ENCODE measurements around the gene COP1.
"Not testable (repeated sequence)": the region's sequence is repeated elsewhere in the genome, so short reads cannot be mapped to it uniquely, and the experiment has no call there.

The COP1 gene

DNA sequence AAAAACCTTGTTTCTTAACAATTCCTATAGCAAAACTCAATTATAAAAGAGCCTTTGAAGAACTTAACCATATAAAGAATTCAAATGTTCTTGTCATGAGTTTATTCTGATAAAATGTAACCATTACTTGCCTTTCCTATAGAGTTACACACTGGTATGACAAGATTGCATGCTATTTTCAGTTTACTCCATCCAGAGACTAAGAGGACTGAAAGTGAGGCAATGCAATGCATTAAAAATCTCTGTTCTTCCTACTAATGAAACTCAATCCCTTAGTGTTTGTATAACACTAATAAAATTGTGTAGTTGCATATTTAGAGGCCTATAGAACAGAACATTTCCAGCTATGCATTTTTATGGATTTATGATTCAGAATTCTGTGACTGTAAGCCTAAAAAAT is 88.1 kb downstream of the COP1 start:
- no peak for DNase-seq

GRCh38 chr1:176111835-176112234 is 95.3 kb downstream of the COP1 start:
- no peak for DNase-seq

DNA sequence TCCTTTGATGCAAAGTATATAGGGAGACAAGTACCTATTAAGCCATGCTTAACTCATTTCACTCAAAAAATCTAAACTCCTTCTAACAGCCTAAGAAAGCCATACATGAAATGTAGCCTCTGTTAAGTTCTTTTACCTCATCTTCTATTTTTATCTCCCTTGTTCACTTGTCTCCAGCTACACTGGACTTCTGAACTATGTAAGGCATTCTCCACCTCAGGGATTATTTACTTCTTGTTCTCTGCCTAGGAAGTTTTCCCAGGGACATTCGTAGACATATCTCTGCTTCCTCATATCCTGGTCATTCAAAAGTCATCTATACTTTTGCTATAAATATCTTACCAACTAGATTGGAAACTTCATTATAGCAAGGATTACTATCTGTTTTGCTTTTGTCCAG is 96.9 kb downstream of the COP1 start:
- DNase-seq = no peak

DNA sequence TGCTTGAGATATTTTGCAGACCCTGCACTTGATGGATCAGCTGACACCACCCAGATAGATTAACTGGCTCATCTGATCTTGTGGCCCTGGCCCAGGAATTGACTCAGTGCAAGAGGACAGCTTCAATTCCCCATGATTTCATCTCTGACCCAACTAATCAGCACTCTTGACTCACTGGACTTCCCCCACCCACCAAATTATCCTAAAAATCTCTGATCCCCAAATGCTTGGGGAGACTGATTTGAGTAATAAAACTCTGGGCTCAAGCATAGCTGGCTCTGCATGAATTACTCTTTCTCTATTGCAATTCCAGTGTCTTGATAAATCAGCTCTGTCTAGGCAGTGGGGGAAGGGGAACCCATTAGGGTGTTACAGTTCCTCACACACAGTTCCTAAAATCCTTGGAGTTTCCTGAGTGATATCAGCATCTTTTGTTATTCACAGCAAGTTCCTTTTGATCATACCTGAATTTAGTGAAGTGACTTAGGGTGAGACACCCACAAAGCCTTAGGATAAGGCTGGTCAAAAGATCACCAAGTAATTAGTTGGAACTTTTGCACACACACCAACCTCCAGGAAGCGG is 104.2 kb downstream of the COP1 start:
- DNase-seq = no peak

- DNase-seq = no peak
Observed at GRCh38 chr1:176101951-176102642, 105.0 kb downstream of the COP1 start.

- DNase-seq = no peak
Observed at GRCh38 chr1:176098560-176098959, 108.5 kb downstream of the COP1 start.

DNA sequence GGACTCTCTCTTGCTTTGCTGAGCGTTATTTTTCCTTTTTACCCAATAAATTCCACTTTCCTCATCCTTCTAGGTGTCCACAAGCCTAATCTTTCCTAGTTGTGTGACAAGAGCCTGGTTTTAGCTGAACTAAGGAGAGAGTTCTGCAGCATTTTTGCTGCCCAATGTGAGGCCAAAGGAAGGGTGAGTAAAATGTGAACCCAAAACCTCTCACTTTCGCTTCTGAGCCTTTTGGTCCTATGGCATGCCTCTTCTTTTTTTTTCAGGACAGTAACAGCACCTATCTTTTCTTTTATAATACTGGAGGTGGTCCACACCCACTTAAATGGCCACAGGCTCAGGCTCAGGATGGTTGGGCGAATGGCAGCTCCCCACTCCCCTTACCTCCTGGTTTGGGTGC is 111.1 kb downstream of the COP1 start:
- DNase-seq = no peak

DNA sequence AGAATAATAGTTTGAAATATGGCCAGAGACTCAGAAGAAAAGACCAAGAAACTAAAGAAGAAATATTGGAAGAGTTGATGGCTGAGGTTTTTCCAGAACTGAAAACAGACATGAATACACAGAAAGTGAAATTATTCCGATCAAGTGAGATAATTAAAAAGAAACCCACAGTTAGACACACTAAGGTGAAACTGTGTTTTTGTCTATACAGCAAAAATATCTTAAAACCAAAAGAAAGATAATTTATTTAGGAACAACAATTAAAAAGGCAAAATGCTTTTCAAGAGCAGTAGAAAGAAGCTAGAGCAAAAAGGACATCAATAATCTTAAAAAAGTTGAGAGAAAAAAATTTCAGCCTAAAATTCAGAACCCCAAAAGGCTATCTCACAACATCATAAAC is 116.3 kb downstream of the COP1 start:
- no peak for DNase-seq

GRCh38 chr1:176087746-176088145 is 119.3 kb downstream of the COP1 start:
- DNase-seq = not testable (repeated sequence)

GRCh38 chr1:176073524-176074157 is 133.4 kb downstream of the COP1 start:
- DNase-seq = no peak

DNA sequence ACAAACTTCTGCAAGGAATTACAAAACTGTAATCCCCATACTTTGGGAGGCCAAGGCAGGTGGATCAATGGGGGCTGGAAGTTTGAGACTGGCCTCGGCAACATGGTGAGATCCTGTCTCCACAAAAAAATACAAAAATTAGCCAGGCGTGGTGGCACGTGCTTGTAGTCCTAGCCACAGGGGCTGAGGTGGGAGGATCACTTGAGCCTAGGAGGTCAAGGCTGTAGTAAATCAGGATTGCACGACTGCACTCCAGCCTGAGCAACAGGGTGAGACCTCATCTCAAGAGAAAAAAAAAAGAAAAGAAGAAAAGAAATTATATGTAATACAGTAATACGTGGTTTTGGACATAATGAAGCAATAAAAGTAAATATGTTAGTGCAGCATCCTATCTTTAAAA is 138.2 kb downstream of the COP1 start:
- no peak for DNase-seq

- no peak for DNase-seq
Observed at GRCh38 chr1:176068256-176068655, 138.8 kb downstream of the COP1 start.

GRCh38 chr1:176066709-176067108 is 140.4 kb downstream of the COP1 start:
- DNase-seq = no peak

- no peak for DNase-seq
Observed at GRCh38 chr1:176058686-176059085, 148.4 kb downstream of the COP1 start.

DNA sequence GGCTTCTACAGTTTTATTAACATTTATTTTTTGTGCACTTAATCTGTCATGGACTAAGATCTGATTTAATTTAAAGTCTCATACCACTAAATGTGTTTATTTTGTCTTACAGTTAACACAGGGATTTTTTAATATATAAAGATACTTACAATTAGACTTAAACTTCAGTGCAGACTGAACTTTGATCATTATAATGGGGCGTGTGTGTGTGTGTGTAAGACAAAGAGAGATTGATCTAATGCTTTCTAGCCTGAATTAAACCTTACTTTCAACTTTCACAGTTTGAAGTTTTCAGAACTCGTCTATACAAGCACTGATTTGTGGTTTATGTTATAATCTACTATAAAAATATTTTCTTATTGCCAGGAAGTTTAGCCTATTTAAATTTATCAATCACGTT is 150.8 kb downstream of the COP1 start:
- no peak for DNase-seq

DNA sequence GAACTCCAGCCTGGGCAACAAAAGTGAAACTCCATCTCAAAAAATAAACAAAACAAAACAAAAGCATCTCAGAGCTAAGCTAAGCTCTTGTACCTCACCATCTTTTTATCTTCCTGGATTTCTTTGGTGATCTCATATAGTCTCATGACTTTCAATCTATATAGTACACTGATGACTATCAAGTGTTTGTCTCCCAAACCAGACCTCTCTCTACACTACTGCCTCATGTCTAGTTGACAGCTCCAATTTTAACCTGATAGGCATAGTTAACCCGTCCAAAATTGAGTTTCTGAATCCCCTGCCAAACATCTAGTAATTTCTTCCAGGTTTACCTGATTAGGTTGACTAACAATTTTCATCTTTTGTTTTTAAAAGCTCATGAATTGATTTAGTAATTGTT is 151.7 kb downstream of the COP1 start:
- no peak for DNase-seq

- DNase-seq = no peak
Observed at GRCh38 chr1:176051902-176052518, 155.1 kb downstream of the COP1 start.

GRCh38 chr1:176051402-176051801 is 155.7 kb downstream of the COP1 start:
- DNase-seq = no peak

DNA sequence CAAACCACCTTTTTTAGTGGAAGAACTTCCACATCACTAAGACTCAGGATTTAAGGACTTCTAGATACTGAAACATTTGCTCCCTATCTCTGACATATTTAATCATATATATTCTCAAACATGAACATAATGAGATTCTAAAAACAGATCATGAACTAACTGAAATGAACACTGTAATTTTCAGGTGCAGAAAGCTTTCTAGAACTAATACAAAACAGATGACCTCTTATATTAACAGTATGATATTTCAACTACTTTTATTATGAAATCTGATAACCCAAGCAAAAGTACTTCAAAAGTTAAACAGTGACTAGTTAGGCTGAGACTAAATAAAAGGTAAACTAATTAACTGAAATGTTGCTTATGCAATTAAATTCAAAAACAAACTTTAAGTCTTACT is 157.5 kb downstream of the COP1 start:
- DNase-seq = no peak

- DNase-seq = no peak
Observed at GRCh38 chr1:176046926-176047325, 160.2 kb downstream of the COP1 start.

- no peak for DNase-seq
Observed at GRCh38 chr1:176043537-176043936, 163.5 kb downstream of the COP1 start.

DNA sequence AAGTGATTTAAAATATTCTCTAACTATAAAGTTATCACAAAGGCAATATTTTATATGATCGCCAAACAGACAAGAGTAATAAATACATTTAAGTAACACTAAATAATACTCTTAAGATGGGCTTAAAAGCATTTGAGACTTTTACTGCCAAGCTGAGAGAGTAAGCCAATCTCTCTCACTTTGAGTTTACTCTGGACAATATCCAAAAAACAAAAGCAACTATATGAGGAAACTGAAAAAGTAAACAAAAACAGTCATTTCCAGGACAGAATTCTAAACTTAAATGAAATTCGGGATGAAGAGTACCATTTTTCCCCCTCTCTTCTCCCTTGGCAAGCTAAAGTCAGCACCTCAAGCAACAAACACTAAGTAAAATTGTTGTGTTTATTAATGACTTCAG is 173.2 kb downstream of the COP1 start:
- DNase-seq = no peak

- no peak for DNase-seq
Observed at GRCh38 chr1:176033474-176033873, 173.6 kb downstream of the COP1 start.

DNA sequence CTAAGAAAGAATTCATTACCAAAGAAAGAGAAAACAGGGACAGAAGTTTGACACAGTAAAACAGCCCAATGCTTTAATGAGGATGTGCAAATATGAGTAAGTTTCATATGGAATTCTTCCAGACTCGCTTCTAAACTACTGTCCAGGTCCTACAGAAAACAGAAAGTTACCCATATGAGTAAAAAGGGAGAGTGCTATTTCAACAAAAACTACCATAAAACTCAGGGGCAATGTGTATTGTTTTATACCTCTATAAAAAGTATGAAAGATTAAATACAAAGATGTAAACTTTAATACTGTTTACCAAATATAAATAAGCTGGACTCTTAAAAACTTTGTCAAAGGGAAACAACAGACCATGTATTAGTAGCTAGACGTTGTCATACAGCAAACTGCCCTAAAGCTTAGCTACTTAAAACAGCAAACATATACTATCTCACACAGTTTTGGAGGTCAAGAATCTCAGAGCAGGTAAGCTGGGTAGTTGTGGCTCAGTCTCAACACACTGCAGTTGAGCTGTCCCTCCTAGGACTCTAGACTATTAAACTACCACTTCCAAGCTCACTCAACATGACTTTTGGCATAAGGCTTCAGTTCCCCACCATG is 174.9 kb downstream of the COP1 start:
- DNase-seq = no peak
